ENCODE measurements around the gene SLC19A3. TPM values are rescaled to one million over a fixed set of nuclear protein-coding genes. Genes with fewer than 3 reads are reported as not detected.

Gene SLC19A3
- total RNA-seq (2021): 1.8 and 2.3 TPM in 2 replicates
- long read RNA-seq, full-length matches to known transcripts: 2 of 3 reads
- long read RNA-seq, partial matches to known transcripts: 0 of 3 reads
- long read RNA-seq, other reads (novel, unspliced or antisense): 1 of 3 reads

GRCh38 chr2:227717687-227718567 is at the start of gene SLC19A3:
TSS of gene SLC19A3 (minus strand) at chr2:227718028. CDS start at chr2:227702318, 15,710 bp downstream.
- H4K8ac ChIP-seq (replicated peaks; ENCODE audit: insufficient read length, low read depth, low read length): no peak within 1 kb of the TSS
- no peaks in the 10 kb centered on the region for H3K79me2 ChIP-seq (ENCODE audit: insufficient read depth, low read length)
- peaks cover 13 to 20% of the 10 kb centered on the region in 2 experiments for H3K4me1 Mint-ChIP-seq
- H3K27me3 Mint-ChIP-seq (ENCODE audit: low read depth): peaks cover 15% of the 10 kb centered on the region
- H3K18ac ChIP-seq (ENCODE audit: insufficient read length, low read depth, low read length): no peak within 1 kb of the TSS
- no peak within 1 kb of the TSS for H3K56ac ChIP-seq (ENCODE audit: insufficient read length, low read depth, low read length)
- H3K4me3 Mint-ChIP-seq: peak within 1 kb of the TSS; percentile 74 to 86
- H3K27ac ChIP-seq (ENCODE audit: insufficient read length, low read depth, low read length): no peak within 1 kb of the TSS
- peak within 1 kb of the TSS in 1 of 3 experiments; percentile 84; a peak in 1 of 7 replicates for H3K27ac Mint-ChIP-seq
- no peak for TF ChIP-seq CTCF (conservative IDR thresholded peaks at IDR 0.05)
- H3K9ac ChIP-seq (ENCODE audit: extremely low read depth, insufficient read length, low read length): peak within 1 kb of the TSS; percentile 26
- H2BK5ac ChIP-seq (ENCODE audit: insufficient read length, low read length): no peak within 1 kb of the TSS
- no peak within 1 kb of the TSS for H2BK20ac ChIP-seq (ENCODE audit: low read depth, low read length, poor library complexity, severe bottlenecking)
- H4K20me1 ChIP-seq (ENCODE audit: control insufficient read depth, insufficient read depth, insufficient read length): no peaks in the 10 kb centered on the region
- no CpG with 5 or more reads among the region's 35 CpGs for WGBS (ENCODE audit: extremely low coverage, insufficient read length, low lambda C conversion rate)
- no peak within 1 kb of the TSS for H3K4ac ChIP-seq (ENCODE audit: low read depth, low read length)
- DNase-seq: peak; percentile 92
- peak within 1 kb of the TSS; percentile 75; the same call in 1 of the 2 replicates for H3K14ac ChIP-seq (ENCODE audit: insufficient read depth, low read length)
- H3K27me3 ChIP-seq (ENCODE audit: insufficient read depth, low read length): no peaks in the 10 kb centered on the region
- H4K91ac ChIP-seq (ENCODE audit: insufficient read length, low read depth, low read length): no peak within 1 kb of the TSS
- H2AK5ac ChIP-seq (ENCODE audit: insufficient read length, low read length): no peak within 1 kb of the TSS
- H3T11ph ChIP-seq (ENCODE audit: low read length): no peak within 1 kb of the TSS
- no peaks in the 10 kb centered on the region for H3K4me1 ChIP-seq (ENCODE audit: insufficient read depth, low read length)
- H3K23ac ChIP-seq (ENCODE audit: insufficient read length, low read depth, low read length): no peak within 1 kb of the TSS
- no peaks in the 10 kb centered on the region for H3K9me3 ChIP-seq (ENCODE audit: control insufficient read depth, low read depth, low read length)
- no peaks in the 10 kb centered on the region for H3K36me3 Mint-ChIP-seq (ENCODE audit: insufficient read depth in 1 of 3, low read depth in 3 of 3)
- no peak within 1 kb of the TSS for H4K5ac ChIP-seq (ENCODE audit: insufficient read length, low read depth, low read length)
- no peak within 1 kb of the TSS for H2BK12ac ChIP-seq (ENCODE audit: insufficient read length, low read depth, low read length)
- H3K23me2 ChIP-seq (ENCODE audit: insufficient read length, low read depth, low read length, poor library complexity, severe bottlenecking): peaks cover 5% of the 10 kb centered on the region
- no peak within 1 kb of the TSS for H2BK15ac ChIP-seq (ENCODE audit: low read depth, low read length)
- H3K79me1 ChIP-seq (ENCODE audit: insufficient read depth, low read depth, low read length, poor library complexity, severe bottlenecking): no peaks in the 10 kb centered on the region
- H2BK120ac ChIP-seq (ENCODE audit: low read depth, low read length, poor library complexity, severe bottlenecking): no peak within 1 kb of the TSS
- no peaks in the 10 kb centered on the region for H3K9me3 Mint-ChIP-seq
- H2AFZ ChIP-seq (ENCODE audit: low read length): peak within 1 kb of the TSS; percentile 70
- H3K4me2 ChIP-seq (ENCODE audit: insufficient read depth, insufficient read length, low read length): peak within 1 kb of the TSS; percentile 71

Measured in H9 (cell line).